DMS153 treated with DMSO at 0.1 percent for 48 hours (cell line): ENCODE data around the gene FGF5.
"Not testable (repeated sequence)": the region's sequence is repeated elsewhere in the genome, so short reads cannot be mapped to it uniquely, and the experiment has no call there.

Experiments used
- DNase-seq: peaks from one replicate; lab custom pipeline; 2025; ENCODE audit not compliant: unreplicated experiment; lab: John Stamatoyannopoulos, UW

FGF5 gene

GRCh38 chr4:80266253-80266901 is at the start of gene FGF5:
Gene FGF5 (plus strand): TSS chr4:80266664. CDS start chr4:80266825, 161 bp downstream.
- peak; percentile 21 for DNase-seq

GRCh38 chr4:80219301-80220025 is 47.0 kb upstream of the FGF5 start:
- DNase-seq: no peak

- DNase-seq: no peak
These were observed 45.8 kb upstream of the FGF5 start for GRCh38 chr4:80220711-80221110.

GRCh38 chr4:80221161-80221560 is 45.3 kb upstream of the FGF5 start:
- DNase-seq: no peak

- DNase-seq: no peak
These were observed 40.9 kb upstream of the FGF5 start for GRCh38 chr4:80225595-80225994.

GRCh38 chr4:80226094-80226493 is 40.4 kb upstream of the FGF5 start:
- DNase-seq: no peak

- DNase-seq: no peak
These were observed 38.0 kb upstream of the FGF5 start for GRCh38 chr4:80228460-80228859.

GRCh38 chr4:80229128-80229527 is 37.3 kb upstream of the FGF5 start:
- no peak for DNase-seq

- DNase-seq: no peak
These were observed 36.9 kb upstream of the FGF5 start for GRCh38 chr4:80229590-80229989.

GRCh38 chr4:80231180-80231579 is 35.3 kb upstream of the FGF5 start:
- no peak for DNase-seq

GRCh38 chr4:80232707-80233370 is 33.6 kb upstream of the FGF5 start:
- DNase-seq: no peak

GRCh38 chr4:80233390-80233789 is 33.1 kb upstream of the FGF5 start:
- no peak for DNase-seq

GRCh38 chr4:80235451-80235850 is 31.0 kb upstream of the FGF5 start:
- no peak for DNase-seq

- DNase-seq: no peak
These were observed 28.5 kb upstream of the FGF5 start for GRCh38 chr4:80237992-80238391.

- DNase-seq: no peak
These were observed 26.8 kb upstream of the FGF5 start for GRCh38 chr4:80239480-80240150.

- no peak for DNase-seq
These were observed 25.5 kb upstream of the FGF5 start for GRCh38 chr4:80240976-80241375.

GRCh38 chr4:80243274-80244018 is 23.0 kb upstream of the FGF5 start:
- no peak for DNase-seq

- DNase-seq: not testable (repeated sequence)
These were observed 19.0 kb upstream of the FGF5 start for GRCh38 chr4:80247484-80247883.

- DNase-seq: no peak
These were observed 17.3 kb upstream of the FGF5 start for GRCh38 chr4:80249144-80249543.

- no peak for DNase-seq
These were observed 14.0 kb upstream of the FGF5 start for GRCh38 chr4:80252427-80252826.

GRCh38 chr4:80252953-80253352 is 13.5 kb upstream of the FGF5 start:
- DNase-seq: no peak
